Activated T-cell treated with anti-CD3 and anti-CD28 coated beads, Interleukin-2, amount 50 U/mL, for 72 hours (primary cell): ENCODE data around the gene ZNF774. TPM values are rescaled to one million over a fixed set of nuclear protein-coding genes. Genes with fewer than 3 reads are reported as not detected.
"Not testable (repeated sequence)": the region's sequence is repeated elsewhere in the genome, so short reads cannot be mapped to it uniquely, and the experiment has no call there.

Experiments used
- ATAC-seq, 2 donors: fragments of 150-1000 bp; cut with Tn5 transposase; replicated peaks in 1 of 2; 2 replicates each; pipeline ENCODE4 v1.10.0; 2021; ENCODE audit warnings: moderate library complexity in 2 of 2, mild to moderate bottlenecking in 1 of 2
- DNase-seq, 2 donors: peaks; one replicate each; pipeline ENCODE4 v3.0.0; 2021 to 2022; ENCODE audit warnings: mixed read lengths in 1 of 2
- H3K27ac Mint-ChIP-seq: one replicate; pipeline ENCODE4 v1.8.0; 2022; ENCODE audit warnings: mild to moderate bottlenecking, moderate library complexity, mixed read lengths
- H3K27me3 Mint-ChIP-seq: one replicate; pipeline ENCODE4 v1.8.0; 2022; ENCODE audit warnings: low read depth, mixed read lengths
- H3K36me3 Mint-ChIP-seq, 2 donors: one replicate each; pipeline ENCODE4 v1.8.0; 2022; ENCODE audit warnings: mixed read lengths in 2 of 2, mild to moderate bottlenecking in 1 of 2; ENCODE audit not compliant: insufficient read depth in 2 of 2
- H3K4me1 Mint-ChIP-seq: one replicate; pipeline ENCODE4 v1.8.0; 2022; ENCODE audit warnings: low read depth, mixed read lengths
- H3K4me3 Mint-ChIP-seq, 2 donors: one replicate each; pipeline ENCODE4 v1.8.0; 2022; ENCODE audit warnings: mild to moderate bottlenecking in 2 of 2, mixed read lengths in 2 of 2, moderate library complexity in 2 of 2
- H3K9me3 Mint-ChIP-seq, 2 donors: one replicate each; pipeline ENCODE4 v1.8.0; 2022; ENCODE audit warnings: mixed read lengths in 2 of 2
- total RNA-seq, 2 donors: library from RNA; stranded (reverse); gene quantifications; one replicate each; pipeline ENCODE4 v1.2.3, GENCODE V29; 2022

Gene ZNF774
- total RNA-seq, 2 donors from 2014 or later: 0.60 to 2.7 TPM

- ATAC-seq (no peak), DNase-seq (no peak)
- Mint-ChIP-seq H3K9me3 (no peaks in the 10 kb centered on the region), H3K4me3 (no peak overlapping the region), H3K27ac (no peak overlapping the region), H3K27me3 (no peaks in the 10 kb centered on the region), H3K36me3 (no peaks in the 10 kb centered on the region), H3K4me1 (peaks cover 5% of the 10 kb centered on the region)
These were observed 25.6 kb upstream of the ZNF774 start for GRCh38 chr15:90326441-90326840.

- ATAC-seq: no peak
- Mint-ChIP-seq H3K36me3 (no peaks in the 10 kb centered on the region), H3K27ac (no peak overlapping the region), H3K4me1 (peaks cover 5% of the 10 kb centered on the region), H3K27me3 (no peaks in the 10 kb centered on the region), H3K9me3 (no peaks in the 10 kb centered on the region), H3K4me3 (no peak overlapping the region)
- DNase-seq: no peak
These were observed 24.8 kb upstream of the ZNF774 start for GRCh38 chr15:90327311-90327710.

GRCh38 chr15:90334304-90334731, 17.8 kb upstream of the ZNF774 start:
- no peaks in the 10 kb centered on the region for H3K27me3 Mint-ChIP-seq
- no peak overlapping the region for H3K27ac Mint-ChIP-seq
- ATAC-seq (no peak), DNase-seq (no peak)
- no peaks in the 10 kb centered on the region for H3K9me3 Mint-ChIP-seq
- no peak overlapping the region for H3K4me3 Mint-ChIP-seq
- peaks cover 8% of the 10 kb centered on the region for H3K4me1 Mint-ChIP-seq
- no peaks in the 10 kb centered on the region for H3K36me3 Mint-ChIP-seq

- ATAC-seq (peak; percentile 44 to 62), DNase-seq (no peak)
- no peaks in the 10 kb centered on the region for H3K9me3 Mint-ChIP-seq
- no peak overlapping the region for H3K27ac Mint-ChIP-seq
- H3K4me3 Mint-ChIP-seq: no peak overlapping the region
- H3K36me3 Mint-ChIP-seq: no peaks in the 10 kb centered on the region
- H3K4me1 Mint-ChIP-seq: peaks cover 8% of the 10 kb centered on the region
- H3K27me3 Mint-ChIP-seq: no peaks in the 10 kb centered on the region
These were observed 15.4 kb upstream of the ZNF774 start for GRCh38 chr15:90336705-90337141.

GRCh38 chr15:90337256-90337655, 14.8 kb upstream of the ZNF774 start:
- ATAC-seq: peak in 1 of 2 donors; percentile 17
- H3K9me3 Mint-ChIP-seq: no peaks in the 10 kb centered on the region
- H3K4me1 Mint-ChIP-seq: peaks cover 10% of the 10 kb centered on the region
- H3K36me3 Mint-ChIP-seq: no peaks in the 10 kb centered on the region
- no peak overlapping the region for H3K4me3 Mint-ChIP-seq
- no peaks in the 10 kb centered on the region for H3K27me3 Mint-ChIP-seq
- no peak overlapping the region for H3K27ac Mint-ChIP-seq
- DNase-seq: no peak

- peaks cover 21% of the 10 kb centered on the region for H3K4me1 Mint-ChIP-seq
- H3K27me3 Mint-ChIP-seq: no peaks in the 10 kb centered on the region
- H3K36me3 Mint-ChIP-seq: no peaks in the 10 kb centered on the region
- DNase-seq (no peak), ATAC-seq (no peak)
- H3K4me3 Mint-ChIP-seq: no peak overlapping the region
- H3K27ac Mint-ChIP-seq: no peak overlapping the region
- no peaks in the 10 kb centered on the region for H3K9me3 Mint-ChIP-seq
These were observed 13.6 kb upstream of the ZNF774 start for GRCh38 chr15:90338532-90338931.

- no peaks in the 10 kb centered on the region for H3K27me3 Mint-ChIP-seq
- DNase-seq: no peak
These were observed 11.7 kb upstream of the ZNF774 start for GRCh38 chr15:90340345-90340744.

GRCh38 chr15:90343302-90343790, 8.7 kb upstream of the ZNF774 start:
- Mint-ChIP-seq H3K27ac (no peak overlapping the region), H3K9me3 (no peaks in the 10 kb centered on the region), H3K4me1 (peaks cover 17% of the 10 kb centered on the region), H3K4me3 (no peak overlapping the region), H3K27me3 (no peaks in the 10 kb centered on the region), H3K36me3 (no peaks in the 10 kb centered on the region)
- no peak for DNase-seq
- ATAC-seq: no peak

More at GRCh38 chr15:90340345-90340744, 11.7 kb upstream of the ZNF774 start:
- Mint-ChIP-seq H3K4me1 (peaks cover 26% of the 10 kb centered on the region), H3K27ac (no peak overlapping the region), H3K4me3 (no peak overlapping the region), H3K9me3 (no peaks in the 10 kb centered on the region), H3K36me3 (no peaks in the 10 kb centered on the region)
- ATAC-seq: no peak

GRCh38 chr15:90344662-90345061, 7.4 kb upstream of the ZNF774 start:
- Mint-ChIP-seq H3K27ac (no peak overlapping the region), H3K9me3 (no peaks in the 10 kb centered on the region), H3K36me3 (no peaks in the 10 kb centered on the region), H3K27me3 (no peaks in the 10 kb centered on the region), H3K4me1 (peaks cover 17% of the 10 kb centered on the region), H3K4me3 (no peak overlapping the region)
- DNase-seq: no peak
- no peak for ATAC-seq

GRCh38 chr15:90345857-90346256, 6.2 kb upstream of the ZNF774 start:
- ATAC-seq: no peak
- no peak overlapping the region for H3K4me3 Mint-ChIP-seq
- H3K27ac Mint-ChIP-seq: no peak overlapping the region
- peaks cover 17% of the 10 kb centered on the region for H3K4me1 Mint-ChIP-seq
- DNase-seq: no peak
- no peaks in the 10 kb centered on the region for H3K27me3 Mint-ChIP-seq
- no peaks in the 10 kb centered on the region for H3K9me3 Mint-ChIP-seq
- no peaks in the 10 kb centered on the region for H3K36me3 Mint-ChIP-seq

GRCh38 chr15:90347431-90348065, 4.5 kb upstream of the ZNF774 start:
- H3K4me3 Mint-ChIP-seq, H3K27ac Mint-ChIP-seq, H3K27me3 Mint-ChIP-seq, DNase-seq, ATAC-seq, H3K9me3 Mint-ChIP-seq, H3K36me3 Mint-ChIP-seq: not testable (repeated sequence)
- peaks cover 18% of the 10 kb centered on the region for H3K4me1 Mint-ChIP-seq

- no peak overlapping the region for H3K4me3 Mint-ChIP-seq
- H3K27ac Mint-ChIP-seq: no peak overlapping the region
- peaks cover 0 to 2% of the 10 kb centered on the region in 2 donors for H3K36me3 Mint-ChIP-seq
- no peak for ATAC-seq
- H3K27me3 Mint-ChIP-seq: no peaks in the 10 kb centered on the region
- DNase-seq: no peak
- H3K9me3 Mint-ChIP-seq: no peaks in the 10 kb centered on the region
- peaks cover 15% of the 10 kb centered on the region for H3K4me1 Mint-ChIP-seq
These were observed 3.6 kb upstream of the ZNF774 start for GRCh38 chr15:90348456-90348855.

- no peak for DNase-seq
- H3K4me1 Mint-ChIP-seq: peaks cover 10% of the 10 kb centered on the region
- H3K27me3 Mint-ChIP-seq: no peaks in the 10 kb centered on the region
- no peak for ATAC-seq
- peaks cover 0 to 2% of the 10 kb centered on the region in 2 donors for H3K36me3 Mint-ChIP-seq
- no peaks in the 10 kb centered on the region for H3K9me3 Mint-ChIP-seq
- H3K27ac Mint-ChIP-seq: no peak overlapping the region
- no peak overlapping the region for H3K4me3 Mint-ChIP-seq
These were observed 3.0 kb upstream of the ZNF774 start for GRCh38 chr15:90349072-90349471.

GRCh38 chr15:90349821-90350220, 2.3 kb upstream of the ZNF774 start:
- Mint-ChIP-seq H3K27me3 (no peaks in the 10 kb centered on the region), H3K27ac (no peak overlapping the region), H3K4me1 (peaks cover 10% of the 10 kb centered on the region), H3K36me3 (peaks cover 0 to 2% of the 10 kb centered on the region in 2 donors), H3K9me3 (no peaks in the 10 kb centered on the region), H3K4me3 (no peak overlapping the region)
- ATAC-seq: no peak
- DNase-seq: no peak
